OCI-LY3 (cell line): ENCODE data around the gene KLF8.

Experiments used
- H2AFZ ChIP-seq: fragments of 200-600, 300-600 bp; shearing (Covaris generic); 2 replicates; pipeline ENCODE4 v1.6.0; 2014; ENCODE audit warnings: antibody characterized with exemption, low read depth, low read length
- H3K27ac ChIP-seq: fragments of 200-600, 300-600 bp; sonication (generic); 2 replicates; pipeline ENCODE4 v1.5.1; 2014; ENCODE audit warnings: mild to moderate bottlenecking, low read length, moderate library complexity, mixed read lengths
- H3K27me3 ChIP-seq: fragments of 200-600, 300-600 bp; sonication (generic); 2 replicates; pipeline ENCODE4 v1.6.1; 2014; ENCODE audit warnings: low read depth, low read length, mixed read lengths
- H3K36me3 ChIP-seq: fragments of 200-600, 300-600 bp; sonication (generic); replicated peaks from 2 replicates; pipeline ENCODE3; 2014; ENCODE audit warnings: low read depth, low read length, mixed read lengths
- H3K4me1 ChIP-seq: fragments of 300-600, 200-600 bp; sonication (generic); 2 replicates; pipeline ENCODE4 v1.6.1; 2014; ENCODE audit warnings: low read length, mixed read lengths
- H3K4me2 ChIP-seq: fragments of 200-600, 300-600 bp; sonication (generic); 2 replicates; pipeline ENCODE4 v1.6.1; 2014; ENCODE audit warnings: low read length, mixed read lengths
- H3K4me3 ChIP-seq: fragments of 300-600, 200-600 bp; sonication (generic); 2 replicates; pipeline ENCODE4 v1.5.1; 2014; ENCODE audit warnings: antibody characterized with exemption, mild to moderate bottlenecking, low read length, moderate library complexity
- H3K79me2 ChIP-seq: fragments of 300-600, 200-600 bp; shearing (Covaris generic); 2 replicates; pipeline ENCODE4 v1.6.1; 2014; ENCODE audit warnings: mild to moderate bottlenecking, low read length, mixed read lengths
- H3K9ac ChIP-seq: fragments of 300-600, 200-600 bp; shearing (Covaris generic); 2 replicates; pipeline ENCODE4 v1.6.0; 2014; ENCODE audit warnings: mild to moderate bottlenecking, low read length, moderate library complexity
- H3K9me3 ChIP-seq: fragments of 200-600, 300-600 bp; shearing (Covaris generic); 2 replicates; pipeline ENCODE4 v1.6.1; 2014; ENCODE audit warnings: low read length, mixed read lengths; ENCODE audit not compliant: insufficient read depth
- H4K20me1 ChIP-seq: fragments of 200-600, 300-600 bp; sonication (generic); 2 replicates; pipeline ENCODE4 v1.6.1; 2016; ENCODE audit warnings: low read length, mixed read lengths; ENCODE audit not compliant: insufficient read depth
- EZH2phosphoT487 ChIP-seq: fragments of 200-600 bp; shearing (Covaris generic); IDR thresholded peaks from 2 replicates; pipeline ENCODE4 v1.6.1; 2018; ENCODE audit warnings: antibody characterized with exemption, mixed run types, low read depth
- TF ChIP-seq, protein P1 (sequence below): fragments of 200-600, 300-600 bp; sonication (generic); IDR thresholded peaks from 2 replicates; pipeline ENCODE4 v1.5.1; 2014; ENCODE audit warnings: antibody characterized with exemption, low read length, low read depth

Gene KLF8

DNA sequence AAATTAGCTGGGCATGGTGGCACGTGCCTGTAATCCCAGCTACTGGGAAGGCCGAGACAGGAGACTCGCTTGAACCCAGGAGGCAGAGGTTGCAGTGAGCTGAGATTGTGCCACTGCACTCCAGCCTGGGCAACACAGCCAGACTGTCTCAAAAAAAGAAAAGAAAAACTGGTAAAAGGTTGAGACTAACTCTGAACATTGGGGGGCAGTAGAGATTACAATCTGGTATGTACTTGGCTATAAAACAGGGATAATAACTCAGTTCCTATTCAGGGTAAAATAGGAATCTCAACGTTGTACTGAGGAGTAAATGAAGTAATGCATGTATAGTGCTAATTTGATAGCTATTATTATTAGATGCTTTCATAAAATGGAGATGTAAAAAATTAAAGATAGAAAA, 12.5 kb upstream of the KLF8 start:
- H3K27ac ChIP-seq, result no peak overlapping the region
- no peaks in the 10 kb centered on the region for H3K27me3 ChIP-seq

GRCh38 chrX:56221101-56221500, 11.1 kb upstream of the KLF8 start:
- Histone ChIP-seq H3K27me3 (no peaks in the 10 kb centered on the region), H3K9me3 (no peaks in the 10 kb centered on the region), H3K27ac (no peak overlapping the region), H3K4me1 (no peaks in the 10 kb centered on the region), H4K20me1 (no peaks in the 10 kb centered on the region), H2AFZ (no peak overlapping the region), H3K9ac (no peak overlapping the region), H3K79me2 (no peaks in the 10 kb centered on the region), H3K4me2 (no peak overlapping the region), H3K36me3 (no peaks in the 10 kb centered on the region), H3K4me3 (no peak overlapping the region)
- TF ChIP-seq EZH2phosphoT487, result no peak
- TF ChIP-seq, protein P1, sequence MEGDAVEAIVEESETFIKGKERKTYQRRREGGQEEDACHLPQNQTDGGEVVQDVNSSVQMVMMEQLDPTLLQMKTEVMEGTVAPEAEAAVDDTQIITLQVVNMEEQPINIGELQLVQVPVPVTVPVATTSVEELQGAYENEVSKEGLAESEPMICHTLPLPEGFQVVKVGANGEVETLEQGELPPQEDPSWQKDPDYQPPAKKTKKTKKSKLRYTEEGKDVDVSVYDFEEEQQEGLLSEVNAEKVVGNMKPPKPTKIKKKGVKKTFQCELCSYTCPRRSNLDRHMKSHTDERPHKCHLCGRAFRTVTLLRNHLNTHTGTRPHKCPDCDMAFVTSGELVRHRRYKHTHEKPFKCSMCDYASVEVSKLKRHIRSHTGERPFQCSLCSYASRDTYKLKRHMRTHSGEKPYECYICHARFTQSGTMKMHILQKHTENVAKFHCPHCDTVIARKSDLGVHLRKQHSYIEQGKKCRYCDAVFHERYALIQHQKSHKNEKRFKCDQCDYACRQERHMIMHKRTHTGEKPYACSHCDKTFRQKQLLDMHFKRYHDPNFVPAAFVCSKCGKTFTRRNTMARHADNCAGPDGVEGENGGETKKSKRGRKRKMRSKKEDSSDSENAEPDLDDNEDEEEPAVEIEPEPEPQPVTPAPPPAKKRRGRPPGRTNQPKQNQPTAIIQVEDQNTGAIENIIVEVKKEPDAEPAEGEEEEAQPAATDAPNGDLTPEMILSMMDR, result no peak

More for the DNA sequence above, 12.5 kb upstream of the KLF8 start:
- no peaks in the 10 kb centered on the region for H3K36me3 ChIP-seq
- no peak overlapping the region for H3K9ac ChIP-seq
- TF ChIP-seq EZH2phosphoT487, result no peak
- TF ChIP-seq, protein P1, result peak; percentile 35
- H3K4me1 ChIP-seq, result no peaks in the 10 kb centered on the region
- H3K9me3 ChIP-seq, result no peaks in the 10 kb centered on the region
- H2AFZ ChIP-seq, result no peak overlapping the region
- no peak overlapping the region for H3K4me2 ChIP-seq
- H4K20me1 ChIP-seq, result no peaks in the 10 kb centered on the region
- H3K4me3 ChIP-seq, result no peak overlapping the region
- H3K79me2 ChIP-seq, result no peaks in the 10 kb centered on the region

DNA sequence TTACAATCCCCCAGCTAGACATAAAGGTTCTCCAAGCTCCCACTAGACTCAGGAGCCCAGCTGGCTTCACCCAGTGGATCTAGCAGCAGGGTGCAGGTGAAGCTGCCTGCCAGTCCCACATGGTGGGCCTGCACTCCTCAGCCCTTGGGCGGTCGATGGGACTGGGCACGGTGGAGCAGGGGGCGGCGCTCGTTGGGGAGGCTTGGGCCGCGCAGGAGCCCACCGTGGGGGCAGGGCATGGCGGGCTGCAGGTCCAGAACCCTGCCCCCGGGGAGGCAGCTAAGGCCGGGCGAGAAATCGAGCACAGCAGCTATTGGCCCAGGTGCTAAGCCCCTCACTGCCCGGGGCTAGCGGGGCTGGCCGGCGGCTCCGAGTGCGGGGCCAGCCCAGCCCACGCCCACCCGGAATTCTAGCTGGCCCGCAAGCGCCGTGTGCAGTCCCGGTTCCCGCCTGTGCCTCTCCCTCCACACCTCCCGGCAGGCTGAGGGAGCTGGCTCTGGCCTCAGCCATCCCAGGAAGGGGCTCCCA, 9.6 kb upstream of the KLF8 start:
- Histone ChIP-seq H3K9me3 (no peaks in the 10 kb centered on the region), H4K20me1 (no peaks in the 10 kb centered on the region), H3K4me2 (no peak overlapping the region), H3K4me3 (no peak overlapping the region), H3K79me2 (no peaks in the 10 kb centered on the region), H2AFZ (no peak overlapping the region), H3K27ac (no peak overlapping the region), H3K4me1 (no peaks in the 10 kb centered on the region), H3K36me3 (no peaks in the 10 kb centered on the region), H3K27me3 (no peaks in the 10 kb centered on the region), H3K9ac (no peak overlapping the region)
- TF ChIP-seq, protein P1, result no peak
- no peak for TF ChIP-seq EZH2phosphoT487

GRCh38 chrX:56226980-56227379, 5.2 kb upstream of the KLF8 start:
- H3K27me3 ChIP-seq, result no peaks in the 10 kb centered on the region; the same call in 1 of the 2 replicates
- H2AFZ ChIP-seq, result no peak overlapping the region
- no peak overlapping the region for H3K4me3 ChIP-seq
- no peaks in the 10 kb centered on the region for H4K20me1 ChIP-seq
- no peak overlapping the region for H3K4me2 ChIP-seq
- H3K27ac ChIP-seq, result no peak overlapping the region
- no peak overlapping the region for H3K9ac ChIP-seq
- no peaks in the 10 kb centered on the region for H3K9me3 ChIP-seq
- H3K79me2 ChIP-seq, result no peaks in the 10 kb centered on the region
- TF ChIP-seq, protein P1, result no peak
- no peak for TF ChIP-seq EZH2phosphoT487
- H3K36me3 ChIP-seq, result no peaks in the 10 kb centered on the region
- H3K4me1 ChIP-seq, result no peaks in the 10 kb centered on the region
